Trophoblast cell (in vitro differentiated cells and primary cell): ENCODE data around the gene ZNF536.
A peak's percentile ranks its signal among the peaks of the same experiment; 100 is the strongest.

Source experiments
- DNase-seq, 2 donors: peaks; one replicate each; pipeline ENCODE4 v3.0.0-alpha.2; 2016
- H2AFZ ChIP-seq: 2 replicates; pipeline ENCODE4 v1.6.1; 2013; ENCODE audit warnings: low read length, moderate library complexity, mild to moderate bottlenecking; ENCODE audit not compliant: insufficient read depth, poor library complexity
- H2AK5ac ChIP-seq: 2 replicates; pipeline ENCODE4 v1.6.1; 2013; ENCODE audit warnings: mild to moderate bottlenecking, low read length
- H2BK120ac ChIP-seq: 2 replicates; pipeline ENCODE4 v1.6.1; 2013; ENCODE audit warnings: low read length, mild to moderate bottlenecking, moderate library complexity; ENCODE audit not compliant: insufficient read depth, poor library complexity
- H2BK12ac ChIP-seq: 2 replicates; pipeline ENCODE4 v1.6.1; 2013; ENCODE audit warnings: mild to moderate bottlenecking, low read length, moderate library complexity
- H2BK5ac ChIP-seq: 2 replicates; pipeline ENCODE4 v1.6.1; 2013; ENCODE audit warnings: low read length, low read depth, moderate library complexity, mild to moderate bottlenecking; ENCODE audit not compliant: poor library complexity
- H3K14ac ChIP-seq: 2 replicates; pipeline ENCODE4 v1.6.1; 2013; ENCODE audit warnings: mild to moderate bottlenecking, low read length
- H3K18ac ChIP-seq: 2 replicates; pipeline ENCODE4 v1.6.1; 2013; ENCODE audit warnings: mild to moderate bottlenecking, low read length
- H3K23ac ChIP-seq: 2 replicates; pipeline ENCODE4 v1.6.1; 2013; ENCODE audit warnings: low read length
- H3K27ac ChIP-seq: 2 replicates; pipeline ENCODE4 v1.5.1; 2013; ENCODE audit warnings: low read depth, mild to moderate bottlenecking, inconsistent platforms, low read length, moderate library complexity
- H3K27me3 ChIP-seq: 2 replicates; pipeline ENCODE4 v1.6.1; 2013; ENCODE audit warnings: inconsistent platforms, mild to moderate bottlenecking, low read length, moderate library complexity; ENCODE audit not compliant: insufficient read depth
- H3K36me3 ChIP-seq, 2 experiments: 1 replicate in 1 of 2; 2 replicates in 1 of 2; pipeline ENCODE4 v1.6.1; 2013; ENCODE audit warnings: low read length in 2 of 2, mild to moderate bottlenecking in 2 of 2, moderate library complexity in 1 of 2; ENCODE audit not compliant: insufficient read depth in 2 of 2, control insufficient read depth in 1 of 2
- H3K4ac ChIP-seq: 2 replicates; pipeline ENCODE4 v1.6.1; 2013; ENCODE audit warnings: low read depth, mild to moderate bottlenecking, low read length, moderate library complexity
- H3K4me1 ChIP-seq, 2 experiments: 1 replicate in 1 of 2; 2 replicates in 1 of 2; pipeline ENCODE4 v1.6.1; 2013; ENCODE audit warnings: low read length in 2 of 2, mild to moderate bottlenecking in 2 of 2, moderate library complexity in 1 of 2; ENCODE audit not compliant: insufficient read depth in 2 of 2, control insufficient read depth in 1 of 2
- H3K4me2 ChIP-seq: 2 replicates; pipeline ENCODE4 v1.6.1; 2013; ENCODE audit warnings: inconsistent platforms, mild to moderate bottlenecking, low read length, moderate library complexity
- H3K4me3 ChIP-seq: 2 replicates; pipeline ENCODE4 v1.5.1; 2013; ENCODE audit warnings: mild to moderate bottlenecking, low read depth, low read length, inconsistent platforms
- H3K79me1 ChIP-seq: one replicate; pipeline ENCODE4 v1.6.1; 2013; ENCODE audit warnings: low read length
- H3K79me2 ChIP-seq: 2 replicates; pipeline ENCODE4 v1.6.1; 2013; ENCODE audit warnings: low read length, mild to moderate bottlenecking; ENCODE audit not compliant: control insufficient read depth, insufficient read depth, poor library complexity
- H3K9ac ChIP-seq: 2 replicates; pipeline ENCODE4 v1.6.1; 2013; ENCODE audit warnings: mild to moderate bottlenecking, low read length
- H3K9me3 ChIP-seq: 2 replicates; pipeline ENCODE4 v1.6.1; 2013; ENCODE audit warnings: low read depth, mild to moderate bottlenecking, control low read depth, inconsistent platforms, low read length; ENCODE audit not compliant: insufficient read depth
- H4K12ac ChIP-seq: 2 replicates; pipeline ENCODE4 v1.6.1; 2013; ENCODE audit warnings: low read depth, mild to moderate bottlenecking, low read length, moderate library complexity
- H4K8ac ChIP-seq: 2 replicates; pipeline ENCODE4 v1.6.1; 2013; ENCODE audit warnings: low read depth, mild to moderate bottlenecking, low read length, moderate library complexity
- H4K91ac ChIP-seq: one replicate; pipeline ENCODE4 v1.6.1; 2013; ENCODE audit warnings: low read depth, mild to moderate bottlenecking, low read length, moderate library complexity
- WGBS: extraction: QIAGEN DNeasy Blood & Tissue Kit; methylation state at CpG from one replicate; pipeline ENCODE4 v1.1.7; 2013; ENCODE audit warnings: missing lambda C conversion rate; ENCODE audit not compliant: insufficient read length, insufficient coverage; ENCODE audit errors: extremely low coverage; 5-methylcytosine and 5-hydroxymethylcytosine counted together

ZNF536 gene

DNA sequence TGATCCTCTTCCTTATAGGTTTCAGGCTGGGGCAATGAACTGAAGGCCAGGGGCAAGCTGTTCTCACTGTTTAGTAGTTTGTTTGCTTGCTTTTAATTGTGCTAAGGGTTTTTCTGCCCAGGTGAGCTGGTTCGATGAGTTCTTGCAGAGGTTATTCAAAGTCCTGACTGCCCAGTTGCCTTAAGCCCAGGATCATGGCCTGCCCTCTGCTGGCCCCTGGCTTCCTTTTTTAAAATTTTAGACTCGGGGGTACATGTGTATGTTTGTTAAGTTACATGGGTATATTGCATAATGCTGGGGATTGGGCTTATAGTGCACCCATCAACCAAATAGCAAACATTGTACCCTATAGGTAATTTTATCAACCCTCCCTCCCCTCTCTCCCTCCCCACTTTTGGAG, 65.7 kb downstream of the ZNF536 start:
- Histone ChIP-seq H2BK12ac (no peak overlapping the region), H3K9me3 (peaks cover 4% of the 10 kb centered on the region), H3K14ac (no peak overlapping the region), H4K12ac (no peak overlapping the region), H3K4me2 (no peak overlapping the region), H3K23ac (no peak overlapping the region), H4K8ac (no peak overlapping the region), H3K79me1 (no peaks in the 10 kb centered on the region), H3K4me3 (no peak overlapping the region), H3K9ac (no peak overlapping the region), H3K79me2 (no peaks in the 10 kb centered on the region), H3K4ac (no peak overlapping the region), H3K27ac (no peak overlapping the region), H3K4me1 (no peaks in the 10 kb centered on the region), H3K36me3 (no peaks in the 10 kb centered on the region), H4K91ac (no peak overlapping the region), H3K18ac (no peak overlapping the region), H2BK120ac (no peak overlapping the region), H2AK5ac (no peak overlapping the region), H3K27me3 (no peaks in the 10 kb centered on the region), H2BK5ac (no peak overlapping the region), H2AFZ (no peak overlapping the region)
- WGBS = no CpG with 5 or more reads among the region's 2 CpGs
- no peak for DNase-seq

DNA sequence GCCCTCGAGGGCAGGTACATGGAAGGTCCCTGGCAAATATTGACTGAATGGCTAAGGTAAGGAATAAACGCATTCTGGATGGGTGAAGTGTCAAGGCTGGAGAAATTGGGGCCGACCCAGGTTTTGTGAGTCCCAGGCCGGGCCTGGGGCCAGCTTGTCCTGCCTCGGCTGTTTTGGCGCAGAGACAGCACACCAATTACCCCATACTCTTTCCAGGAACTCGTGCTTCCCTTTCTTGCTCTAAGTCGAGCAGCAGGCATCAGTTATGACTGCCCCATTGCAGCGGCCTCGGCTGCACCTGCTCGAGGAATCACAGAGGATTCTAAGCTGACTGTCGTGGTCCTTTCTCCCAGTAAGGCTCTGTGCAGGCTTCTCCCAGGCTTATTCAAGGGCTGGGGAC, 67.1 kb downstream of the ZNF536 start:
- no peak overlapping the region for H2BK12ac ChIP-seq
- no CpG with 5 or more reads among the region's 12 CpGs for WGBS
- DNase-seq = no peak
- H3K27ac ChIP-seq = no peak overlapping the region
- H2AFZ ChIP-seq = no peak overlapping the region
- H4K91ac ChIP-seq = no peak overlapping the region
- no peak overlapping the region for H2BK120ac ChIP-seq
- peaks cover 4% of the 10 kb centered on the region for H3K9me3 ChIP-seq
- no peak overlapping the region for H3K18ac ChIP-seq
- no peak overlapping the region for H4K8ac ChIP-seq
- H3K36me3 ChIP-seq = no peaks in the 10 kb centered on the region
- no peak overlapping the region for H3K4me2 ChIP-seq
- H3K4me3 ChIP-seq = no peak overlapping the region
- no peak overlapping the region for H3K14ac ChIP-seq
- no peaks in the 10 kb centered on the region for H3K27me3 ChIP-seq
- no peaks in the 10 kb centered on the region for H3K4me1 ChIP-seq
- no peaks in the 10 kb centered on the region for H3K79me2 ChIP-seq
- H3K4ac ChIP-seq = no peak overlapping the region
- no peak overlapping the region for H2BK5ac ChIP-seq
- H4K12ac ChIP-seq = no peak overlapping the region
- H3K23ac ChIP-seq = no peak overlapping the region
- H3K9ac ChIP-seq = no peak overlapping the region
- no peak overlapping the region for H2AK5ac ChIP-seq
- H3K79me1 ChIP-seq = no peaks in the 10 kb centered on the region

DNA sequence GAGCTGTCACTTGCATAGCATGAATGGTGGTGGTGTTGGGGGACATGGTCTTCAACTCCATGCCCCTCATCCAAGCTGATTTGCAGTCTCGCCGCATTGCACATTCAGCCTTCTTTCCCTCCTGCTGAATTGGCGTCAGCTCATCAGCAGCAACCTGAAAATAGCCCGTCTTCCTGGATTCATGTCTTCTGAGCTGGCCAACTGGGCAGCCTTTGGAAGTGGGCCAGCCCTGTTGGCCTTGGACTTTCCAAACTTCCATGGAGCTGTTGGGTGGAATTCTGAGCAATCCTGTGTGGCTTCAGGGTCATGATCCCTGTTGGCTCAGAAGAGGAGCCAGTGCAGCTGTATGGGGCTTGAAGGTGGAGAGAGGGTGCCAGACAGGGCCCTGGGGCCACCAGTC, 68.8 kb downstream of the ZNF536 start:
- Histone ChIP-seq H2AFZ (no peak overlapping the region), H2BK120ac (no peak overlapping the region), H3K9me3 (peaks cover 2% of the 10 kb centered on the region), H4K8ac (no peak overlapping the region), H3K79me1 (no peaks in the 10 kb centered on the region), H4K12ac (no peak overlapping the region), H3K4ac (no peak overlapping the region), H3K23ac (no peak overlapping the region), H3K9ac (peak overlapping the region; percentile 18), H3K4me3 (peak overlapping the region; percentile 25), H4K91ac (no peak overlapping the region), H3K36me3 (no peaks in the 10 kb centered on the region), H3K4me2 (no peak overlapping the region), H3K27ac (no peak overlapping the region), H3K18ac (no peak overlapping the region), H2BK5ac (no peak overlapping the region), H3K4me1 (no peaks in the 10 kb centered on the region), H2BK12ac (no peak overlapping the region), H2AK5ac (no peak overlapping the region), H3K14ac (no peak overlapping the region), H3K79me2 (no peaks in the 10 kb centered on the region), H3K27me3 (no peaks in the 10 kb centered on the region)
- no CpG with 5 or more reads among the region's 4 CpGs for WGBS
- DNase-seq = no peak

DNA sequence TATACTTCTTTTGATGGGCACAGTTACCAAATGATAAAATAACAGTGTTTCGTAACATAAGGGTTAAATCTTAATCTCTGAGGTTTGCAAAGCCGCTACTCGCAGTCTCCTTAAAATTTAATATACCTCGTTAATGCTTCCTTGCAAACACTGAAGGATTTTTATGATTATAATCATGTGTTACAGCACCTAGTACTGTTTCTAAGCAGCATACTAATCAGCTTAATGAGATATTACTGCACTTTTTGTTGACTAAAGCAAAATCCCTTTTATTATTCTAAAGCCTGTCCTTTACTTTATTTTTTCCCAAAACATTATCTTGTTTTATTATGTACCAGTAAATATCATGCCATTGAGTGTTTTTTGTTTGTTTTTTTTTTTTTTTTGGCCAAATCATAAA, 70.5 kb downstream of the ZNF536 start:
- H3K4me2 ChIP-seq = no peak overlapping the region
- H4K12ac ChIP-seq = no peak overlapping the region
- H3K4me1 ChIP-seq = no peaks in the 10 kb centered on the region
- no peaks in the 10 kb centered on the region for H3K36me3 ChIP-seq
- H2BK120ac ChIP-seq = no peak overlapping the region
- H2BK12ac ChIP-seq = no peak overlapping the region
- no peaks in the 10 kb centered on the region for H3K79me1 ChIP-seq
- DNase-seq = no peak
- no peak overlapping the region for H4K8ac ChIP-seq
- no peak overlapping the region for H2AFZ ChIP-seq
- no peak overlapping the region for H3K23ac ChIP-seq
- H3K14ac ChIP-seq = no peak overlapping the region
- no peaks in the 10 kb centered on the region for H3K27me3 ChIP-seq
- no peak overlapping the region for H2BK5ac ChIP-seq
- H3K18ac ChIP-seq = no peak overlapping the region
- no peaks in the 10 kb centered on the region for H3K79me2 ChIP-seq
- H3K4ac ChIP-seq = no peak overlapping the region
- H3K4me3 ChIP-seq = no peak overlapping the region
- no peak overlapping the region for H4K91ac ChIP-seq
- H3K27ac ChIP-seq = no peak overlapping the region
- peaks cover 2% of the 10 kb centered on the region for H3K9me3 ChIP-seq
- no peak overlapping the region for H3K9ac ChIP-seq
- no peak overlapping the region for H2AK5ac ChIP-seq
- WGBS = no CpG with 5 or more reads among the region's 4 CpGs
